Measurements from ENCODE around the gene ALG13.
A peak's percentile ranks its signal among the peaks of the same experiment; 100 is the strongest.
"Not testable (repeated sequence)": the region's sequence is repeated elsewhere in the genome, so short reads cannot be mapped to it uniquely, and the experiment has no call there.

The ALG13 gene
- 42.0 to 47.6 (median 45.1) reads per million in 4 experiments for total RNA-seq

- DNase-seq = peak; percentile 80
Measured at GRCh38 chrX:111680988-111681779, at the start of gene ALG13. ALG13 (plus strand) TSS chrX:111681170; CDS start chrX:111681219, 49 bp downstream.

GRCh38 chrX:111634823-111635729 lies 45.9 kb upstream of the ALG13 start:
- no peak for DNase-seq

DNA sequence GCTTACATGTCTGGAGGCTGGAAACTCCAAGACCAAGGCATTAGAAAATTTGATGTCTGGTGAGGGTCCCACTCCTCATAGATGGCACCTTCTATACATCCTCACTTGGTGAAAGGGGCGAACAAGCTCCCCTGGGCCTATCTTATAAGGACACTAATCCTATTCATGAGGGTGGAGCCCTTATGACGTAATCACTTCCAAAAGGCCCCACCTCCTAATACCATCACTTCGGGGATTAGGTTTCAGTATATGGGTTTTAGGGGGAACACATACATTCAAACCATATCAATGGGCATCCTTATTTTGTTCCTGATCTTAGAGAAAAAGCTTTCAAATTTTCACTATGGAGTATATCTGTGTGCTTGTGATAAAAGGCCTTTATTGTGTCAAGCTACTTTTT lies 39.0 kb upstream of the ALG13 start:
- DNase-seq = no peak

DNA sequence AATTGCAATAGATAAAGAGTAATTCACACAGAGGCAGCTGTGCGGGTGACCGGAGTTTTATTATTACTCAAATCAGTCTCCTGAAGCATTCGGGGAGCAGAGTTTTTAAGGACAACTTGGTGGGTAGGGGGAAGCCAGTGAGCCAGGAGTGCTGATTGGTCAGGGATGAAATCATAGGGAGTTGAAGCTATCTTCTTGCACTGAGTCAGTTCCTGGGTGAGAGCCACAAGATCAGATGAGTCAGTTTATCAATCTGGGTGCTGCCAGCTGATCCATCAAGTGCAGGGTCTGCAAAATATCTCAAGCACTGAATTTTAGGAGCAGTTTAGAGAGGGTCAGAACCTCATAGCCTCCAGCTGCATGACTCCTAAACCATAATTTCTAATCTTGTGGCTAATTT lies 35.8 kb upstream of the ALG13 start:
- not testable (repeated sequence) for DNase-seq

DNA sequence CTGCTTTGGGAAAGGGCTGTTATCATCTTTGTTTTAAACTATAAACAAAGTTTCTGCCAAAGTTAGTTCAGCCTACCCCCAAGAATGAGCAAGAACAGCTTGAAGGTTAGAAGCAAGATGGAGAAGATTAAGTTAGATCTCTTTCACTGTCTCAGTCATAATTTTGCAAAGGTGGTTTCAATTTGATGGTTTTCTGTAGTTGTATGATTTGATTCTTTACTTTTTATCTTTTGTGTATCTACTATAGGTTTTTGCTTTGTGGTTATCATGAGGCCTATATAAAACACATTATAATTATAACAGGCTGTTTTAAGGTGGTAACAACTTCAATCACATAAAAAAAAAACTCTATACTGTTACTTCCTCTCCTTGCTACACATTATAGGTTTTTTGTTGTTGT lies 35.4 kb upstream of the ALG13 start:
- DNase-seq = no peak

DNA sequence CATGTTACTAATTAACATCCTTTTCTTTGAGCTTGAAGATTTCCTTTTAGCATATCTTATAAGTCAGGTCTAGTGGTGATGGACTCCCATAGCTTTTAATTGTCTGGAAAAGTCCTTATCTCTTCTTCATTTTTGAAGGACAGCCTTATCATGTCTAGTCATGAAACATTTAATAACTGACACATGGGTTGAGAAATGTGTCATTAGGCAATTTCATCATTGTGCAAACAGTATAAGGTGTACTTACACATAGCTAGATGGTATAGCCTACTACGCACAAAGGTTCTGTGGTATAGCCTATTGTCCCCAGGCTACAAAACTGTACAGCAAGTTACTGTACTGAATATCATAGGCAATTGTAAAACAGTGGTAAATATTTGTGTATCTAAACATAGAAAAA lies 34.5 kb upstream of the ALG13 start:
- DNase-seq = no peak

DNA sequence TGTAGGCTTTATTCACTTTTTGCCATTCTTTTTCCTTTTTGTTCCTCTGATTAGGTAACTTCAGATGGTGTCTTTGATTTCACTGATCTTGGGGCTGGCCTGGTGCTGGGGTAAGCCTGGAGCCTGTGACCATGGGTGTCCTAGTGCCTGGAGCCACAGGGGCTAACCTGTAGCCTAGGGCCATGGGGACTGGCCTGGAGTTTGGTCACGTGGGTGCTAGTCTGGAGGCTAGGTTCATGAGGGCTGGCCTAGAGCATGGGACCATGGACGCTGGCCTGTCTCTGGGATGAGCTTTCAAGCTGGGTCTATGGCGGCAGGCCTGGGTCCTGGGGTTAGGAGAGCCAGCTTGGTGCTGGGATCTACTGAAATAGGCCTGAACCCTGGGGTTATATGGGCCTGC lies 32.2 kb upstream of the ALG13 start:
- no peak for DNase-seq

DNA sequence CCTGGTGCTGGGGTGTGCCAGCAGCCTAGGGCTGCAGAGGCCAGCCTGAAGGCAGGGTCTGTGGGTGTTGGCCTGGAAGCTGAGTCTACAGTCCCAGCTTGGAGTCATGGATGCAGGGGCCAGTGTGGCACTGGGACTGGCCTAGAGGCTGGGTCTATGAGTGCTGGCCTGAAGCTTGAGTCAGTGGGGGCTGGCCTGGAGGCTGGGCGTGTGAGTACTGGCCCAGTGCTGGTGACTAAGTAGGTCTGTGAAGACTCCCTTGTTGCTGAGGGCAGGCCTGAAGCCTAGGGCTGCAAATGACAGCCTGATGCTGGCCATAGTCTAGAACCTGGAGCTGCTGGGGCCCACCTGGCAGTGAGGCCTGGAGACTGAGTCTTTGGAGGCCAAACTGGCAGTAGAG lies 31.3 kb upstream of the ALG13 start:
- DNase-seq = no peak

DNA sequence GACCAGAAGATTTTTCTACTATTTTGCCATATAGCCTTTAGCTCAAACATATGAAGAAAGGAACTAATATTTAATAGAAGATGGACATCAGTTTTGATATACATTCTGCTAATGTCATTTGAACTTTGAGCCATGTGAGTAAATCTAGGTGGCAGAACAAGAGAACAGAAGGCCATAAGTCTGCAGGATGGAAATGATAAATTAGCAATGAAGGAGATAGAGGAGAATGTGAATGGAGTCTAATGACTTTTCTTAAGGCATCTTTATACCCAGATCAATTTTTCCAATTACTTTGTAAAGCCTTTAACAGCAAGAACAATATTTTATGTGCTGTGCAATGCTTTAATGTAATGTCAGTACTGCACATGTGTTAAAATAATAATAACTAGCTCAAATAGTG lies 30.1 kb upstream of the ALG13 start:
- no peak for DNase-seq

- no peak for DNase-seq
Measured at GRCh38 chrX:111652719-111653118, 28.3 kb upstream of the ALG13 start.

- no peak for DNase-seq
Measured at GRCh38 chrX:111661241-111661640, 19.7 kb upstream of the ALG13 start.

- DNase-seq = no peak
Measured at GRCh38 chrX:111662292-111662691, 18.7 kb upstream of the ALG13 start.

GRCh38 chrX:111671668-111672067 lies 9.3 kb upstream of the ALG13 start:
- no peak for DNase-seq

- no peak for DNase-seq
Measured at GRCh38 chrX:111687305-111687704, 6.3 kb downstream of the ALG13 start.

- no peak for DNase-seq
Measured at GRCh38 chrX:111695297-111695880, 14.4 kb downstream of the ALG13 start.

- no peak for DNase-seq
Measured at GRCh38 chrX:111719426-111720210, 38.6 kb downstream of the ALG13 start.

GRCh38 chrX:111728096-111728495 lies 47.1 kb downstream of the ALG13 start:
- no peak for DNase-seq

DNA sequence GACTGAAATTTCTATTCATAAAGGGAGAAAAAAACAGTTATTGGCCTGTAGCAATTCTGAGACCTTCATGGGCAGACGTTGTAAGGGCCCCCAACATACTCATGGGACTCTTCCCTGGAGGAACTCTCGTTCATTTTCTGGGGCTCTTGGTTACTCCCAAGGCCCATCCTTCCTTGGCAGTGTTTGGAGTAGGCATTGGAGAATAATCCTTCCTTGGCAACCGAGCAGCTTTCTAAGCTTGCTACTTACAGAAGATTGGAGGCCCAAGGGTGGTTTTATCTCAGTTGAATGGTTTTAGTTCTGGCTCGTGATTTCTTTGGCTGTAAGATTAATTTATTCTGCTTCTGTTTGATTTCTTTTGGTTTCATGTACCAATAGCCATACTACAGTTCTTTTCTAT lies 50.4 kb downstream of the ALG13 start:
- no peak for DNase-seq

DNA sequence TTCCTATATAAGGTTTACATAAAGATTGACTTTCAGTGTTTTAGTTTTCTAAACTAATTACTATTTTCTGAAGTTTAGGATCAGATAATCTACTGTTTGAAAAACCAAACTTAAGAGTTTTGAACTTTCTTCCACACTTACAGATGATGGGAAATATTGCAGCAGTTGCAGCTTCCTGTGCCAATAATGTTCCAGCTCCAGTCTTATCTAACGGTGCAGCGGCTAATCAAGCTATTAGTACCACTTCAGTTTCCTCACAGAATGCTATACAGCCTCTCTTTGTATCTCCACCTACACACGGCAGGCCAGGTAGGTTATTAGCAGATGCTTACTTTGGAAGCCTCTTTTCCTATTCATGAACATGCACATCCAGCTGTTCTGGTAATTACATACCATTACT lies 55.6 kb downstream of the ALG13 start:
- no peak for DNase-seq

DNA sequence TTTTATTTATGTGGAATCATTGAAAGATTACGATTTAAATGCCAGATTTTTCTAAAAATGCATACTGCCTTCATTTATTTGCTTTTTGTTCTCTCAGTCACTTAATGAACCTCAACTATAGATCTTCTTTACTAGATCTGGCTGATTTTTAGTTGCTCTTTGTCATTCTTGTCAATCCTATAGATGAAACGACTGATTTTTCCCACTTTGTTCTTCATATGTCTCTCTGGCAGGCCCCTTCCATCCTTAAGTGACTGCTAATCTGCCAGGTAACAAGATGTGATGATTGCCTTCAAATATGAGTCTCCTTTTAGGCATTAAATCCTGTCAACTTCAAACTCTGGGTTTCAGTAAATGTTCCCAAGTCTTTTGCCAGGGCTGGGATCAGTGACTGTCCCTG lies 61.0 kb downstream of the ALG13 start:
- no peak for DNase-seq

DNA sequence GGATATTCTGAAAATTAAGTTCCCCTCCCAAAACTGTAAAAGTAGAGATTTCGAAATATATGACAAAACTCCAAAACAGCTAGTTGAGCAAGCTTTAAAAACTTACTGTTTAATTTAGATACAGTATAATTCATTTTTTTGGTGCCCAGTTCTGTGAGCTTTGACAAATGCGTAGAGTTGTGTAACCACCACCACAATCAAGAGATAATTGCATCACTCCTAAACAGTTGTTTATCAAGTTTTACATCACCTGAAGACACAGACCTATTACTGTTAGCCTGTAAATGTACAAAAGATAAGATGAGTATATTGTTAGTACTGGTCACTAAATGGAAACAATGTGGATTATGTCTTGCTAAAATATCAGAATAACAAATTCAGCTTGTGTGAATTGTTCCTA lies 62.3 kb downstream of the ALG13 start:
- DNase-seq = no peak

DNA sequence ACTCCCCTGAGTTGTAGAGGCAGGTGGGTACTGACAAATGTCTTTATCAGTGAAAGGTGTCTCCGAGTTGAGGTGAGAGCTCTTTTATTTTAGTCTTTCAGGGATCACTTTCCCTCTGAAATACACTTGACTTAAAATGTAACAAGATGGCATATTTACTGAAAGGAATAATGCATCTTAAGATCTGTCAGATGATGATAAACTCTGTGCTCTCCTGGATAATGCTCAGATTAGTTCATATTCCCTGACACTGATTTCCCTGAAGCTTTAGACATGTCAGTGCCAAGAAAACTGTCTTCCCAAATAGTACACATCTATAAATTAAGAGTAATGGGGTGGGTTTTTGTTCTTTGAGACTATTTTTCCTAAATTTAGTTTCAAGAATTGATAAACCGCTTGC lies 75.5 kb downstream of the ALG13 start:
- DNase-seq = no peak

DNA sequence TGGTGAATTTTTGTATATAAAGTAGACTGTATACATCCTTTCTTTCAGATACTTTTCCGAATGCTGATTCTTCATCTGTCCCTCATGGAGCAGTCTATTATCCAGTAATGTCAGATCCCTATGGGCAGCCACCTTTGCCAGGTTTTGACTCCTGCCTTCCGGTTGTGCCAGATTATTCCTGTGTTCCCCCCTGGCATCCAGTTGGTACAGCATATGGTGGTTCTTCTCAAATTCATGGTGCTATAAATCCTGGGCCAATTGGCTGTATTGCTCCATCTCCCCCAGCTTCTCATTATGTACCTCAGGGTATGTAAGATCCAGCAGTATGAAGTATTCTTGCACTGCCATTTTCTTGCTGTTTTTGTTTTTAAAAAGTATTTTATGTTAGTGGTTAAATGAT lies 78.7 kb downstream of the ALG13 start:
- DNase-seq = no peak
